ENCODE measurements around the gene ADIPOQ. TPM values are rescaled to one million over a fixed set of nuclear protein-coding genes. Genes with fewer than 3 reads are reported as not detected.
"Not testable (repeated sequence)": the region's sequence is repeated elsewhere in the genome, so short reads cannot be mapped to it uniquely, and the experiment has no call there.

ADIPOQ gene
- total RNA-seq, 1 experiment from 2014 or later: not detected

- Mint-ChIP-seq H3K4me3 (ENCODE audit: low read depth, unreplicated experiment) (peak within 1 kb of the TSS; percentile 95), H3K36me3 (ENCODE audit: insufficient read depth, unreplicated experiment) (peaks cover 52% of the 10 kb centered on the region), H3K4me1 (ENCODE audit: low read depth, unreplicated experiment) (peaks cover 19% of the 10 kb centered on the region), H3K27ac (ENCODE audit: unreplicated experiment) (peak within 1 kb of the TSS; percentile 90), H3K9me3 (ENCODE audit: low read depth, unreplicated experiment) (no peaks in the 10 kb centered on the region), H3K27me3 (ENCODE audit: unreplicated experiment) (no peaks in the 10 kb centered on the region)
- BruUV-seq (replicated peaks): TSS peak; percentile 98
- intact Hi-C loops (cut with micrococcal nuclease; ENCODE audit: unreplicated experiment): loop anchor here (1.0 kb wide), 1 partner anchor 236 kb away; the partner anchor contains the start of gene DNAJB11
- TF ChIP-seq CTCF (IDR thresholded peaks at IDR 0.05; ENCODE audit: unreplicated experiment): peak; percentile 29
- CTCF ChIA-PET: interaction anchor here (1.1 kb wide), 1 partner anchor 14 kb away, joined by 3 read pairs; no protein-coding TSS in a partner anchor
- peak; percentile 95 for DNase-seq
Measured at GRCh38 chr3:186806089-186807055, 36.1 kb upstream of the ADIPOQ start, which contains the start of gene RFC4. Gene RFC4 (minus strand): TSS chr3:186806482. CDS start chr3:186804713, 1,769 bp downstream.

- peak overlapping the region; percentile 95 for H3K4me3 Mint-ChIP-seq (ENCODE audit: low read depth, unreplicated experiment)
- peaks cover 47% of the 10 kb centered on the region for H3K36me3 Mint-ChIP-seq (ENCODE audit: insufficient read depth, unreplicated experiment)
- H3K4me1 Mint-ChIP-seq (ENCODE audit: low read depth, unreplicated experiment): peaks cover 19% of the 10 kb centered on the region
- no peaks in the 10 kb centered on the region for H3K9me3 Mint-ChIP-seq (ENCODE audit: low read depth, unreplicated experiment)
- intact Hi-C loops (cut with micrococcal nuclease; ENCODE audit: unreplicated experiment): no loop called here
- CTCF ChIA-PET: interaction anchor here (1.1 kb wide), 1 partner anchor 14 kb away, joined by 3 read pairs; no protein-coding TSS in a partner anchor
- H3K27ac Mint-ChIP-seq (ENCODE audit: unreplicated experiment): peak overlapping the region; percentile 90
- BruUV-seq (replicated peaks): no TSS peak
- no peak for TF ChIP-seq CTCF (IDR thresholded peaks at IDR 0.05; ENCODE audit: unreplicated experiment)
- DNase-seq: no peak
- H3K27me3 Mint-ChIP-seq (ENCODE audit: unreplicated experiment): no peaks in the 10 kb centered on the region
Measured at GRCh38 chr3:186807231-186807630, 35.3 kb upstream of the ADIPOQ start.

GRCh38 chr3:186810336-186810996 lies 32.0 kb upstream of the ADIPOQ start:
- no peaks in the 10 kb centered on the region for H3K9me3 Mint-ChIP-seq (ENCODE audit: low read depth, unreplicated experiment)
- TF ChIP-seq CTCF (IDR thresholded peaks at IDR 0.05; ENCODE audit: unreplicated experiment): no peak
- BruUV-seq (replicated peaks): no TSS peak
- peaks cover 19% of the 10 kb centered on the region for H3K4me1 Mint-ChIP-seq (ENCODE audit: low read depth, unreplicated experiment)
- intact Hi-C loops (cut with micrococcal nuclease; ENCODE audit: unreplicated experiment): no loop called here
- peaks cover 19% of the 10 kb centered on the region for H3K36me3 Mint-ChIP-seq (ENCODE audit: insufficient read depth, unreplicated experiment)
- CTCF ChIA-PET: no interaction called here
- no peak overlapping the region for H3K27ac Mint-ChIP-seq (ENCODE audit: unreplicated experiment)
- no peaks in the 10 kb centered on the region for H3K27me3 Mint-ChIP-seq (ENCODE audit: unreplicated experiment)
- no peak for DNase-seq
- H3K4me3 Mint-ChIP-seq (ENCODE audit: low read depth, unreplicated experiment): no peak overlapping the region

- H3K36me3 Mint-ChIP-seq (ENCODE audit: insufficient read depth, unreplicated experiment): peaks cover 11% of the 10 kb centered on the region
- BruUV-seq (replicated peaks); H3K27me3 Mint-ChIP-seq (ENCODE audit: unreplicated experiment); H3K27ac Mint-ChIP-seq (ENCODE audit: unreplicated experiment); DNase-seq; H3K4me3 Mint-ChIP-seq (ENCODE audit: low read depth, unreplicated experiment); CTCF ChIA-PET; intact Hi-C loops (cut with micrococcal nuclease; ENCODE audit: unreplicated experiment); H3K9me3 Mint-ChIP-seq (ENCODE audit: low read depth, unreplicated experiment): not testable (repeated sequence)
- H3K4me1 Mint-ChIP-seq (ENCODE audit: low read depth, unreplicated experiment): peaks cover 19% of the 10 kb centered on the region
Measured at GRCh38 chr3:186811313-186811712, 31.2 kb upstream of the ADIPOQ start.
